Measurements from ENCODE around the gene NOL12. TPM values are rescaled to one million over a fixed set of nuclear protein-coding genes. Genes with fewer than 3 reads are reported as not detected.

Gene NOL12
- polyA plus RNA-seq, 1 donor from 2014 or later = 90.0 TPM

- TF ChIP-seq EZH2 (IDR thresholded peaks at IDR 0.05; ENCODE audit: borderline replicate concordance, insufficient read depth, low read length, poor library complexity, severe bottlenecking) (no peak), TAF1 (IDR thresholded peaks at IDR 0.05; ENCODE audit: low read depth) (peak; percentile 52), RAD21 (conservative IDR thresholded peaks at IDR 0.05) (peak; percentile 59)
Observed at GRCh38 chr22:37696657-37697537, 10.8 kb downstream of the NOL12 start, which contains the start of gene TRIOBP (continued).

- H3K4me2 ChIP-seq (ENCODE audit: low read length) = peak overlapping the region; percentile 98
- peaks cover 5% of the 10 kb centered on the region for H3K36me3 ChIP-seq (ENCODE audit: insufficient read depth, low read length)
- H3K4me3 ChIP-seq (ENCODE audit: low read length) = peak overlapping the region; percentile 92
- H2AFZ ChIP-seq (ENCODE audit: low read depth, low read length) = peak overlapping the region; percentile 92
- H4K20me1 ChIP-seq (ENCODE audit: insufficient read depth) = no peaks in the 10 kb centered on the region
- H3K9me2 ChIP-seq (ENCODE audit: insufficient read depth, low read length) = no peaks in the 10 kb centered on the region
- TF ChIP-seq MXI1 (conservative IDR thresholded peaks at IDR 0.05; ENCODE audit: poor library complexity, severe bottlenecking) (no peak), EP300 (conservative IDR thresholded peaks at IDR 0.05; ENCODE audit: poor library complexity, severe bottlenecking) (no peak), RAD21 (conservative IDR thresholded peaks at IDR 0.05) (no peak), EZH2 (IDR thresholded peaks at IDR 0.05; ENCODE audit: borderline replicate concordance, insufficient read depth, low read length, poor library complexity, severe bottlenecking) (no peak), SMC3 (conservative IDR thresholded peaks at IDR 0.05; ENCODE audit: poor library complexity) (no peak), POLR2AphosphoS5 (IDR thresholded peaks at IDR 0.05) (no peak), TAF1 (IDR thresholded peaks at IDR 0.05; ENCODE audit: low read depth) (no peak)
- TF ChIP-seq, protein P1, sequence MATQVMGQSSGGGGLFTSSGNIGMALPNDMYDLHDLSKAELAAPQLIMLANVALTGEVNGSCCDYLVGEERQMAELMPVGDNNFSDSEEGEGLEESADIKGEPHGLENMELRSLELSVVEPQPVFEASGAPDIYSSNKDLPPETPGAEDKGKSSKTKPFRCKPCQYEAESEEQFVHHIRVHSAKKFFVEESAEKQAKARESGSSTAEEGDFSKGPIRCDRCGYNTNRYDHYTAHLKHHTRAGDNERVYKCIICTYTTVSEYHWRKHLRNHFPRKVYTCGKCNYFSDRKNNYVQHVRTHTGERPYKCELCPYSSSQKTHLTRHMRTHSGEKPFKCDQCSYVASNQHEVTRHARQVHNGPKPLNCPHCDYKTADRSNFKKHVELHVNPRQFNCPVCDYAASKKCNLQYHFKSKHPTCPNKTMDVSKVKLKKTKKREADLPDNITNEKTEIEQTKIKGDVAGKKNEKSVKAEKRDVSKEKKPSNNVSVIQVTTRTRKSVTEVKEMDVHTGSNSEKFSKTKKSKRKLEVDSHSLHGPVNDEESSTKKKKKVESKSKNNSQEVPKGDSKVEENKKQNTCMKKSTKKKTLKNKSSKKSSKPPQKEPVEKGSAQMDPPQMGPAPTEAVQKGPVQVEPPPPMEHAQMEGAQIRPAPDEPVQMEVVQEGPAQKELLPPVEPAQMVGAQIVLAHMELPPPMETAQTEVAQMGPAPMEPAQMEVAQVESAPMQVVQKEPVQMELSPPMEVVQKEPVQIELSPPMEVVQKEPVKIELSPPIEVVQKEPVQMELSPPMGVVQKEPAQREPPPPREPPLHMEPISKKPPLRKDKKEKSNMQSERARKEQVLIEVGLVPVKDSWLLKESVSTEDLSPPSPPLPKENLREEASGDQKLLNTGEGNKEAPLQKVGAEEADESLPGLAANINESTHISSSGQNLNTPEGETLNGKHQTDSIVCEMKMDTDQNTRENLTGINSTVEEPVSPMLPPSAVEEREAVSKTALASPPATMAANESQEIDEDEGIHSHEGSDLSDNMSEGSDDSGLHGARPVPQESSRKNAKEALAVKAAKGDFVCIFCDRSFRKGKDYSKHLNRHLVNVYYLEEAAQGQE (IDR thresholded peaks at IDR 0.05; ENCODE audit: borderline replicate concordance) = no peak
- TF ChIP-seq, protein P2, sequence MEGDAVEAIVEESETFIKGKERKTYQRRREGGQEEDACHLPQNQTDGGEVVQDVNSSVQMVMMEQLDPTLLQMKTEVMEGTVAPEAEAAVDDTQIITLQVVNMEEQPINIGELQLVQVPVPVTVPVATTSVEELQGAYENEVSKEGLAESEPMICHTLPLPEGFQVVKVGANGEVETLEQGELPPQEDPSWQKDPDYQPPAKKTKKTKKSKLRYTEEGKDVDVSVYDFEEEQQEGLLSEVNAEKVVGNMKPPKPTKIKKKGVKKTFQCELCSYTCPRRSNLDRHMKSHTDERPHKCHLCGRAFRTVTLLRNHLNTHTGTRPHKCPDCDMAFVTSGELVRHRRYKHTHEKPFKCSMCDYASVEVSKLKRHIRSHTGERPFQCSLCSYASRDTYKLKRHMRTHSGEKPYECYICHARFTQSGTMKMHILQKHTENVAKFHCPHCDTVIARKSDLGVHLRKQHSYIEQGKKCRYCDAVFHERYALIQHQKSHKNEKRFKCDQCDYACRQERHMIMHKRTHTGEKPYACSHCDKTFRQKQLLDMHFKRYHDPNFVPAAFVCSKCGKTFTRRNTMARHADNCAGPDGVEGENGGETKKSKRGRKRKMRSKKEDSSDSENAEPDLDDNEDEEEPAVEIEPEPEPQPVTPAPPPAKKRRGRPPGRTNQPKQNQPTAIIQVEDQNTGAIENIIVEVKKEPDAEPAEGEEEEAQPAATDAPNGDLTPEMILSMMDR (IDR thresholded peaks at IDR 0.05; ENCODE audit: poor library complexity, severe bottlenecking) = no peak
- H3F3A ChIP-seq (ENCODE audit: insufficient read depth, low read length, poor library complexity, severe bottlenecking) = no peaks in the 10 kb centered on the region
- H3K79me2 ChIP-seq (replicated peaks; ENCODE audit: insufficient read depth, low read length) = peaks cover 12% of the 10 kb centered on the region
- no peaks in the 10 kb centered on the region for H3K9me3 ChIP-seq (ENCODE audit: low read length)
- peak overlapping the region; percentile 90 for H3K9ac ChIP-seq (ENCODE audit: low read length)
- H3K27me3 ChIP-seq (ENCODE audit: insufficient read depth, low read depth, low read length) = no peaks in the 10 kb centered on the region
- peak overlapping the region; percentile 89 for H3K27ac ChIP-seq (ENCODE audit: low read length)
Observed at GRCh38 chr22:37697538-37697835, 11.3 kb downstream of the NOL12 start.
